HepG2 (cell line): ENCODE data around the gene DLX1. TPM values are rescaled to one million over a fixed set of nuclear protein-coding genes. Genes with fewer than 3 reads are reported as not detected.

Source experiments
- EZH2 ChIP-seq: conservative IDR thresholded peaks from 2 replicates; pipeline ENCODE4 v1.6.1; 2012; ENCODE audit warnings: mild to moderate bottlenecking, low read depth, low read length, moderate library complexity
- HHEX ChIP-seq: IDR thresholded peaks from 2 replicates; pipeline ENCODE4 v1.6.1; 2016; ENCODE audit warnings: control low read depth
- HNRNPLL ChIP-seq: fragments of 200-400 bp; formaldehyde crosslinking; IDR thresholded peaks from 2 replicates; pipeline ENCODE4 v1.6.1; 2017; ENCODE audit warnings: mild to moderate bottlenecking, low read depth, low read length; ENCODE audit not compliant: poor library complexity, severe bottlenecking
- RFX3 ChIP-seq: IDR thresholded peaks from 2 replicates; pipeline ENCODE4 v1.6.1; 2016; ENCODE audit warnings: missing biosample characterization, missing genetic modification reagents
- RNF2 ChIP-seq: fragments of 450-650 bp; conservative IDR thresholded peaks from 2 replicates; pipeline ENCODE4 v1.6.1; 2016; ENCODE audit warnings: low read depth
- SKIL ChIP-seq: sonication (generic); formaldehyde crosslinking; IDR thresholded peaks from 2 replicates; pipeline ENCODE4 v1.8.0; 2022; ENCODE audit warnings: missing genetic modification reagents, mild to moderate bottlenecking, moderate library complexity, borderline replicate concordance
- SRSF4 ChIP-seq: fragments of 200-400 bp; formaldehyde crosslinking; IDR thresholded peaks from one replicate; pipeline ENCODE4 v1.6.1; 2018; ENCODE audit warnings: mild to moderate bottlenecking, low read depth, low read length, moderate library complexity; ENCODE audit not compliant: poor library complexity, severe bottlenecking
- U2AF1 ChIP-seq: fragments of 200-400 bp; formaldehyde crosslinking; optimal IDR thresholded peaks from 2 replicates; pipeline ENCODE3; 2017; ENCODE audit warnings: mild to moderate bottlenecking, low read depth, low read length
- ZMYM3 ChIP-seq: sonication (generic); formaldehyde crosslinking; IDR thresholded peaks from 2 replicates; pipeline ENCODE4 v1.5.1; 2020; ENCODE audit warnings: mild to moderate bottlenecking, missing genetic modification reagents
- ZNF263 ChIP-seq: sonication (generic); formaldehyde crosslinking; IDR thresholded peaks from 2 replicates; pipeline ENCODE4 v1.4.0; 2020; ENCODE audit warnings: missing genetic modification reagents
- ZNF350 ChIP-seq: sonication (generic); formaldehyde crosslinking; IDR thresholded peaks from 2 replicates; pipeline ENCODE4 v1.4.0; 2020; ENCODE audit warnings: mild to moderate bottlenecking, low read depth, missing genetic modification reagents, borderline replicate concordance
- ZNF431 ChIP-seq: sonication (generic); formaldehyde crosslinking; IDR thresholded peaks from 2 replicates; pipeline ENCODE4 v1.9.0; 2022; ENCODE audit warnings: missing genetic modification reagents, low read depth, mild to moderate bottlenecking, borderline replicate concordance
- ZNF576 ChIP-seq: sonication (generic); formaldehyde crosslinking; IDR thresholded peaks from 2 replicates; pipeline ENCODE4 v1.4.0; 2020; ENCODE audit warnings: mild to moderate bottlenecking, missing genetic modification reagents
- ZNF598 ChIP-seq: sonication (generic); formaldehyde crosslinking; IDR thresholded peaks from 2 replicates; pipeline ENCODE4 v1.5.1; 2020; ENCODE audit warnings: mild to moderate bottlenecking, missing genetic modification reagents, borderline replicate concordance
- ZNF644 ChIP-seq: IDR thresholded peaks from 2 replicates; pipeline ENCODE4 v1.6.1; 2016; ENCODE audit warnings: low read depth
- ZNF672 ChIP-seq: sonication (generic); formaldehyde crosslinking; IDR thresholded peaks from 2 replicates; pipeline ENCODE4 v1.8.1; 2022; ENCODE audit warnings: missing genetic modification reagents
- ZNF770 ChIP-seq: sonication (generic); formaldehyde crosslinking; IDR thresholded peaks from 2 replicates; pipeline ENCODE4 v1.5.0; 2020; ENCODE audit warnings: mild to moderate bottlenecking, missing genetic modification reagents
- ZSCAN5A ChIP-seq: sonication (generic); formaldehyde crosslinking; IDR thresholded peaks from 2 replicates; pipeline ENCODE4 v1.8.0; 2022; ENCODE audit warnings: mild to moderate bottlenecking, missing genetic modification reagents, borderline replicate concordance
- polyA plus RNA-seq, 8 experiments: library from polyadenylated mRNA; depleted of rRNA in 3 of 8; stranded (reverse) in 7 of 8; unstranded in 1 of 8; fragments of >200 nt; fragmentation: Illumina TruSeq in 4 of 8; extraction: Trizol in 4 of 8; gene quantifications; 2 replicates each; pipeline versions ENCODE4 v1.2.1 to v1.2.3, GENCODE V29; 2011 to 2016; ENCODE audit warnings: low read depth in 4 of 8, missing spikeins in 1 of 8, mixed read lengths in 1 of 8; ENCODE audit not compliant: insufficient read depth in 1 of 8
- total RNA-seq, 5 experiments: library from RNA; depleted of rRNA; stranded (reverse); fragments of >200 nt; fragmentation: Illumina TruSeq; extraction: Trizol; gene quantifications; 2 replicates each; pipeline ENCODE4 v1.2.3, GENCODE V29; 2016; ENCODE audit warnings: low read depth in 1 of 5
- TF ChIP-seq, protein P1 (sequence below): sonication (generic); formaldehyde crosslinking; IDR thresholded peaks from 2 replicates; pipeline ENCODE4 v1.5.0; 2020; ENCODE audit warnings: missing genetic modification reagents
- TF ChIP-seq, protein P2 (sequence below): sonication (generic); formaldehyde crosslinking; IDR thresholded peaks from 2 replicates; pipeline ENCODE4 v1.4.0; 2020; ENCODE audit warnings: missing genetic modification reagents

DLX1 gene
- total and polyA plus RNA-seq, 2 of the 13 experiments (the other 11 are each of a cell fraction or from before 2014, with no cell fraction given), result 0.18 to 0.86 TPM

DNA sequence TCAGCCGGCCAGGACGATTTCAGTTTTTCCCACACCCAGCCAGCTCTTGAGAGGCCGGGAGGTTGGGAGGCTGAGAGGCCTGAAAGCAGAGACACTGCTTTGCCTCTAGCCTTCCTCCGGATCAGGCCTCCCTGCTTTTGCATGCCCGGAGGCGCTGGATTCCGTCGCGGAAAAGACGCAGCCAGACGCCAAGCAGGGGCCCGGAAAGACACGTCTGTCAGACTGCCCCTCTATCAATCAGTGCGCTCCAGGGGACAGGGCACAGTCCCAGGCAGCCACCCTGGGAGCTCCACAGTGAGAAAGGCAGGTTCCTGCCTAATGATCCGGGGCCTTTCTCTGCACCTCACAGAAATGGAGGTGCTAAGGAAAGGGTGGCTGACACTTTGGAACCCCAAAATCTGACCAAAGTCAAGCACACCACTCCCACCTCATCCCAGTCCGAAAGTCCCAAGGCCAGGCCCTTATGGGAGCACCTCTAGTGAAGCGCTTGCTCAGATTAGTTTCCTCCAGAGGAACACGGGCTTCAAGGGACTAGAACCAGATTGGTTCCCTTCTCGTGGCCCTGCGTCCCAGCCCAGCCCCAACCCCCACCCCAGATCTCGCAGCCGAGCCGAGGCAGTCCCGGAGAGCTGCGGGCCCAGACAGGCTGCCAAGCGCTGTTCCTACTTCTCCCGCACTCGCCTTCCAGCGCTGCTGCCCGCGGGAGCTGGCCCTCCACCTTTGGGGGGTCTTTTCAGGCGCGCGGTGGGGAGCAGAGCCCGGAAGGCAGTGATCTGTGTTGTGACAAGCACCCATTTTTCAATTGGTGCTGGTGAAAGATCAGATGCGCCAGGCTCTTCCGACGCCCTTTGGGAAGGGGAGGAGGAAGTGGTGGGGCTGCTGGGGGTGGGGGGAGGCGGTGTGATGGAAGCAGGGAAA is 5.0 kb downstream of the DLX1 start (continued):
- TF ChIP-seq HNRNPLL (peak; percentile 49), HHEX (CRISPR knock-in tag) (no peak), ZNF263 (peak; percentile 48; the same call in 1 of the 2 replicates), ZNF770 (CRISPR knock-in tag) (peak; percentile 81), ZMYM3 (CRISPR knock-in tag) (no peak), ZNF431 (no peak), ZSCAN5A (no peak), SKIL (no peak), ZNF576 (CRISPR knock-in tag) (0 out of 2 replicates have a peak, but pooled peaks have one; percentile 23), ZNF350 (CRISPR knock-in tag) (0 out of 2 replicates have a peak, but pooled peaks have one; percentile 10), RNF2 (peak; percentile 23; the same call in 1 of the 2 replicates), U2AF1 (no peak), ZNF598 (0 out of 2 replicates have a peak, but pooled peaks have one; percentile 18), EZH2 (peak; percentile 95), ZNF644 (CRISPR knock-in tag) (no peak), RFX3 (no peak), SRSF4 (no peak), ZNF672 (CRISPR knock-in tag) (no peak)
- TF ChIP-seq, protein P1, sequence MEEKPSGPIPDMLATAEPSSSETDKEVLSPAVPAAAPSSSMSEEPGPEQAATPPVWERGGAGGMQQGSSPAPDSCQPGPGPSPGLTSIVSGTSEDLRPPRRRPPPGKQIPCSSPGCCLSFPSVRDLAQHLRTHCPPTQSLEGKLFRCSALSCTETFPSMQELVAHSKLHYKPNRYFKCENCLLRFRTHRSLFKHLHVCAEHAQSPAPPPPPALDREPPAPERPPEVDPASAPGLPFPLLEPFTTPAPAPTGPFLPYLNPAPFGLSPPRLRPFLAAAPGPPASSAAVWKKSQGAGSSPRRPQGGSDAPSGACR (CRISPR knock-in tag), result no peak
- TF ChIP-seq, protein P2, sequence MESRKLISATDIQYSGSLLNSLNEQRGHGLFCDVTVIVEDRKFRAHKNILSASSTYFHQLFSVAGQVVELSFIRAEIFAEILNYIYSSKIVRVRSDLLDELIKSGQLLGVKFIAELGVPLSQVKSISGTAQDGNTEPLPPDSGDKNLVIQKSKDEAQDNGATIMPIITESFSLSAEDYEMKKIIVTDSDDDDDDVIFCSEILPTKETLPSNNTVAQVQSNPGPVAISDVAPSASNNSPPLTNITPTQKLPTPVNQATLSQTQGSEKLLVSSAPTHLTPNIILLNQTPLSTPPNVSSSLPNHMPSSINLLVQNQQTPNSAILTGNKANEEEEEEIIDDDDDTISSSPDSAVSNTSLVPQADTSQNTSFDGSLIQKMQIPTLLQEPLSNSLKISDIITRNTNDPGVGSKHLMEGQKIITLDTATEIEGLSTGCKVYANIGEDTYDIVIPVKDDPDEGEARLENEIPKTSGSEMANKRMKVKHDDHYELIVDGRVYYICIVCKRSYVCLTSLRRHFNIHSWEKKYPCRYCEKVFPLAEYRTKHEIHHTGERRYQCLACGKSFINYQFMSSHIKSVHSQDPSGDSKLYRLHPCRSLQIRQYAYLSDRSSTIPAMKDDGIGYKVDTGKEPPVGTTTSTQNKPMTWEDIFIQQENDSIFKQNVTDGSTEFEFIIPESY, result no peak
